ENCODE measurements around the gene ALG8.
A peak's percentile ranks its signal among the peaks of the same experiment; 100 is the strongest.

The ALG8 gene

DNA sequence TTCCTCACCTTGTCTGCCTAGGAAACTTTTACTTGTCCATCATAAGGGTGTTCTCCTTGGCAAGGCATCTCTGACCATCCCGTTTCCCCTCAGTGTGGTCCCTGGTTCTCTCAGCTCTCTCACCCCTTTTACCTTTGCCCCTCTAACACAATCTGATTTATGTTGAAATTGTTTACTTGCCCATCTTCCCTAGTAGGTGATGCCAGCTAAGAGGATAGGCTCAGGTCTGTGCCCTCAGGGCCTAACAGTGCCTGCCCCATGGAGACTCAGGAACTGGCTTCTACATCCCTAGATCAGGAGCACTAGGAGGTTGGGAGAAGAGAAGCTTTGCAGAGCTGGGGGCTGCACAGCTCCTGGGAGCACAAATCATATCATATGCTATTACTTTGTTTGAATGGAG, 21.1 kb upstream of the ALG8 start:
- Histone ChIP-seq H3K27me3 (replicated peaks; ENCODE audit: control insufficient read depth, insufficient read depth, low read length, poor library complexity, severe bottlenecking) (no peaks in the 10 kb centered on the region), H3K4me3 (ENCODE audit: insufficient read depth, low read depth, low read length, poor library complexity, severe bottlenecking) (no peak overlapping the region), H3K9me3 (ENCODE audit: control insufficient read depth, low read length) (no peaks in the 10 kb centered on the region), H3K27ac (ENCODE audit: insufficient read depth, low read length, poor library complexity, severe bottlenecking) (no peak overlapping the region), H3K36me3 (ENCODE audit: control insufficient read depth, insufficient read depth, low read length) (no peaks in the 10 kb centered on the region), H3K4me1 (ENCODE audit: control insufficient read depth, insufficient read depth, low read length, poor library complexity, severe bottlenecking) (no peaks in the 10 kb centered on the region)
- DNase-seq, result no peak

DNA sequence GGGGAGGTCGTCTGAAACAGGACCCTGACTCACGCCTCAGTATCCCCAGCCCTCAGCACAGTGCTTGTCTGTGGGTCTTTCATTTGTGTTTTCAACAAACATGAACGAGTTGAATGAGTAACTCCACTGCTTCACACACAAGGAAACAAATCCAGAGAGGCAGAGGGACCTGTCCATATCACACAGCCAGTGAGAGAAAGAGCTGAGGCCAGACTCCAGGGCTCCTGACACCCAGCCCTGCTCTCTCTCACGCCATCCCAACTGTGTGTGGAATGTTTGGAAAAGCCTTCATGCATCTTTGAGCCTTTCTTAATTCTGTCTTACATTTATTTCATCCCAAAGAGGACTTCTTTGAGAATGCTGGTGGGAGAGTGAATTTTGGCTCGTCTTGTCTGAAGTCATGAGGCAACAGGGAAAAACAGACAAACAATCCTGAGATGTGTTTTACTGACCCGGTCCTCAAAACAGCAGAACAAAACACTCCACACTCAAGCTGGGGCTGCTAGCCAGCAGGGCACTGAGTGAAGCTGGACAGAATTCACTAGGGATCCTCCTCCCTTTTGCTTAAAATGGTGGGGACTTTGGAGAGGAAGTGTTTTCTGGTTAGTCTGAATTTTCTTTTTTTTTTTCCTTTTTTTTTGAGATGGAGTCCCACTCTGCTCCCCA, 19.7 kb upstream of the ALG8 start:
- Histone ChIP-seq H3K27me3 (replicated peaks; ENCODE audit: control insufficient read depth, insufficient read depth, low read length, poor library complexity, severe bottlenecking) (no peaks in the 10 kb centered on the region), H3K4me1 (ENCODE audit: control insufficient read depth, insufficient read depth, low read length, poor library complexity, severe bottlenecking) (no peaks in the 10 kb centered on the region), H3K4me3 (ENCODE audit: insufficient read depth, low read depth, low read length, poor library complexity, severe bottlenecking) (no peak overlapping the region), H3K9me3 (ENCODE audit: control insufficient read depth, low read length) (no peaks in the 10 kb centered on the region), H3K27ac (ENCODE audit: insufficient read depth, low read length, poor library complexity, severe bottlenecking) (no peak overlapping the region), H3K36me3 (ENCODE audit: control insufficient read depth, insufficient read depth, low read length) (no peaks in the 10 kb centered on the region)
- no peak for DNase-seq

DNA sequence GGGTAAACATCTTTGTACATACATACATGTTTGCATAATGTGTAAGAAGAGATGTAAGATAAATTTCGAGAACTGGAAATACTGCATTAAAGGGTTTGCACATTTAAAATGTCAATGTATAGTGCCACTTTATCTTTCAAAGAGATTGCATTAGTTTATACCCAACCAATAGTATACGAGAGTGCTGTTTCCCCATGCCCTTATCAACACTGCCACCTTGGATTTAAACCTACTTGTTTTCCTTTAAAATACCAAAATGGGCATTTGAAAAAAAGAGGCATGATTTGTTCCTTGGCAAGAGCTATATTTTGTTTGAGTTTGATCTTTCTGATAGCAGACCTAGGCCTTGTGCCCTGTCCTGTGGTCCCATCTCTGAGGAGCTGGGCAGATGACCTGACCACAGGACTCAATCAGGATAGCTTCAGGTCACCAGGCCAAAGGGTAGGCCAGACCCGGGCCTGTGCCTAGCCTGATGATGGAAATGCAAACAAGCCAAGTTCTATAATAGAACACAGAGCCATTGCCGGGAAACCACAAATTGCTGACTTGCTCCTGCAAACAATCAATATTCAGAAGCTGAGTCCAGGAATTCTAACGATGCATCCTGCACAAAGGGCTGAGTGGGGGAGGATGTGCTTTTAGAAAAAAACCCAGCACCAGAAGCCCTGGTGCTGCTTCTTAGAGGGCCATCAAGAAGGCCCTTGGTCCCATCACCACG, 16.9 kb upstream of the ALG8 start:
- no peak overlapping the region for H3K4me3 ChIP-seq (ENCODE audit: insufficient read depth, low read depth, low read length, poor library complexity, severe bottlenecking)
- H3K9me3 ChIP-seq (ENCODE audit: control insufficient read depth, low read length), result no peaks in the 10 kb centered on the region
- H3K27me3 ChIP-seq (replicated peaks; ENCODE audit: control insufficient read depth, insufficient read depth, low read length, poor library complexity, severe bottlenecking), result no peaks in the 10 kb centered on the region
- no peaks in the 10 kb centered on the region for H3K36me3 ChIP-seq (ENCODE audit: control insufficient read depth, insufficient read depth, low read length)
- no peak for DNase-seq
- H3K27ac ChIP-seq (ENCODE audit: insufficient read depth, low read length, poor library complexity, severe bottlenecking), result no peak overlapping the region
- H3K4me1 ChIP-seq (ENCODE audit: control insufficient read depth, insufficient read depth, low read length, poor library complexity, severe bottlenecking), result no peaks in the 10 kb centered on the region

DNA sequence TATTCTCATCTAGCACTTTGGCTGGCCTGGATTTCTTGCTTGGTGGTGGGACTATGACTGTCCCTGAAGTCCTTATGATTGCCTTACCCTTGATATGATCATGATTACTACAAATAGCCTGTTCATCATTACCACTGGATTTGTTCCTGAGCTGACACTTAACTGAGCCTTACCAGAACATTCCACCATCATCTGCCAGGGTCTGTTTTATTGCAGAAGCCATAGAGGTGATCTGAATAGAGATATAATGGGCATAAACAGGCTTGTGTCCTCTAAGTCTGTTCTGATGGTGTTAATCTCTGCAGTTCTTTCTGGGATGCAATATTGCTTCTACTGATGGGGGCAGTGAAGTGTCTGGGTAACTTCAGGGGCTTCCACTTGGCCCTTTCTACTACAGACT, 12.4 kb upstream of the ALG8 start:
- no peaks in the 10 kb centered on the region for H3K36me3 ChIP-seq (ENCODE audit: control insufficient read depth, insufficient read depth, low read length)
- no peaks in the 10 kb centered on the region for H3K27me3 ChIP-seq (replicated peaks; ENCODE audit: control insufficient read depth, insufficient read depth, low read length, poor library complexity, severe bottlenecking)
- no peak overlapping the region for H3K27ac ChIP-seq (ENCODE audit: insufficient read depth, low read length, poor library complexity, severe bottlenecking)

DNA sequence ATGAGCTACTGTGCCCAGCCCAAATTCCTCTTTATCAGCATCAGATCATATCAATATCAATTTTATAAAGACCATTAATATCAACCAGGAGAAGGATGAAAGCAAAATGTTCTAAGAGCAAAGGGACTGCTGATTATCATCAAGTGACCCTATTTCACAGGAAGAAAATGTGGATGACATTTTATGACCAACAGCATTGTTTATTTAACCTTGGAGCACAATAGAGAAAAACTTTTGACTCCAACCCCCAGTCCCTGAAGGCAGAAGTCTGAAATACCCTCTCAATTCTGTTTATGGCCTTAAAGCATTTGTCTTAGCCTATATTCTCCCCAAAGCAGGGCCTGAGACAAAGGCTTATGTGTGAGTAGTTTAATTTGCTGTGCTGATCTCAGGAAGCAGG, 11.3 kb upstream of the ALG8 start:
- no peak overlapping the region for H3K27ac ChIP-seq (ENCODE audit: insufficient read depth, low read length, poor library complexity, severe bottlenecking)
- H3K9me3 ChIP-seq (ENCODE audit: control insufficient read depth, low read length), result no peaks in the 10 kb centered on the region
- H3K4me1 ChIP-seq (ENCODE audit: control insufficient read depth, insufficient read depth, low read length, poor library complexity, severe bottlenecking), result no peaks in the 10 kb centered on the region
- H3K27me3 ChIP-seq (replicated peaks; ENCODE audit: control insufficient read depth, insufficient read depth, low read length, poor library complexity, severe bottlenecking), result no peaks in the 10 kb centered on the region
- H3K4me3 ChIP-seq (ENCODE audit: insufficient read depth, low read depth, low read length, poor library complexity, severe bottlenecking), result no peak overlapping the region
- H3K36me3 ChIP-seq (ENCODE audit: control insufficient read depth, insufficient read depth, low read length), result no peaks in the 10 kb centered on the region
- no peak for DNase-seq

More for the DNA sequence above, 12.4 kb upstream of the ALG8 start:
- Histone ChIP-seq H3K4me1 (ENCODE audit: control insufficient read depth, insufficient read depth, low read length, poor library complexity, severe bottlenecking) (no peaks in the 10 kb centered on the region), H3K4me3 (ENCODE audit: insufficient read depth, low read depth, low read length, poor library complexity, severe bottlenecking) (no peak overlapping the region), H3K9me3 (ENCODE audit: control insufficient read depth, low read length) (no peaks in the 10 kb centered on the region)
- no peak for DNase-seq

DNA sequence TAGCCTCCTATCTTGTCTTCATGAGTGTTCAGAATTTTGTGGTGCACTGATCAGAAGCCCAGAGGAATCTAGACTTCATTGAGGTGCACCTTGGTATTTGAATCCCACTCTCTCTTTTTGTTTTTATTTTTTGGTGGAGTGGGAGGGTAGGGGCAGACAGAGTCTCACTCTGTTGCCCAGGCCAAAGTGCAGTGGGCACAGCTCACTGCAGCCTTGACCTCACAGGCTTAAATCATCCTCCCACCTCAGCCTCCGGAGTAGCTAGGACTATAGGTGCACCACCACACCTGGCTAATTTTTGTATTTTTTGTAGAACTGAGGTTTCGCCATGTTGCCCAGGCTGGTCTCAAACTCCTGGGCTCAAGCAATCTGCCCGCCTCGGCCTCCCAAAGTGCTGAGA, 10.9 kb upstream of the ALG8 start:
- no peaks in the 10 kb centered on the region for H3K27me3 ChIP-seq (replicated peaks; ENCODE audit: control insufficient read depth, insufficient read depth, low read length, poor library complexity, severe bottlenecking)
- no peaks in the 10 kb centered on the region for H3K4me1 ChIP-seq (ENCODE audit: control insufficient read depth, insufficient read depth, low read length, poor library complexity, severe bottlenecking)
- no peak overlapping the region for H3K27ac ChIP-seq (ENCODE audit: insufficient read depth, low read length, poor library complexity, severe bottlenecking)
- DNase-seq, result no peak
- no peak overlapping the region for H3K4me3 ChIP-seq (ENCODE audit: insufficient read depth, low read depth, low read length, poor library complexity, severe bottlenecking)
- no peaks in the 10 kb centered on the region for H3K9me3 ChIP-seq (ENCODE audit: control insufficient read depth, low read length)
- H3K36me3 ChIP-seq (ENCODE audit: control insufficient read depth, insufficient read depth, low read length), result no peaks in the 10 kb centered on the region

DNA sequence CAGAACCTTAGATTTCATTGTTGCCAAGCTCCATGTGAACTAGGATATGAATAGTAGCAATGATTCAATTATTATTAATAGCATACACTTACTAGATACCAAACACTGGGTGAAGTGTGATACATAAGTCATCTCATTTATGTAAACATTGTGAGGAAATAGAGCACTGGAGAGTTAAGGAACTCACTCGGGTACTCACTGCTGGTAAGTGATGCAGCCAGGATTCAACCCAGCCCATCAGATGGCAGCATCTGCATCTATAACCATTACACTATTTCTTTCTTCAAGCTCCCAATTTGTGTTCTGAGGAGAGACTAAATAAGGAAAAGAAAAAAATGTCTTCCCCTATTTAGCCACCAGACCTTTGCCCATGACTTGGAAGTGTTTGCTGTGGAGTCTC, 10.2 kb upstream of the ALG8 start:
- H3K4me3 ChIP-seq (ENCODE audit: insufficient read depth, low read depth, low read length, poor library complexity, severe bottlenecking), result no peak overlapping the region
- H3K4me1 ChIP-seq (ENCODE audit: control insufficient read depth, insufficient read depth, low read length, poor library complexity, severe bottlenecking), result no peaks in the 10 kb centered on the region
- no peaks in the 10 kb centered on the region for H3K9me3 ChIP-seq (ENCODE audit: control insufficient read depth, low read length)
- H3K27me3 ChIP-seq (replicated peaks; ENCODE audit: control insufficient read depth, insufficient read depth, low read length, poor library complexity, severe bottlenecking), result no peaks in the 10 kb centered on the region
- no peak for DNase-seq
- H3K36me3 ChIP-seq (ENCODE audit: control insufficient read depth, insufficient read depth, low read length), result no peaks in the 10 kb centered on the region
- no peak overlapping the region for H3K27ac ChIP-seq (ENCODE audit: insufficient read depth, low read length, poor library complexity, severe bottlenecking)

DNA sequence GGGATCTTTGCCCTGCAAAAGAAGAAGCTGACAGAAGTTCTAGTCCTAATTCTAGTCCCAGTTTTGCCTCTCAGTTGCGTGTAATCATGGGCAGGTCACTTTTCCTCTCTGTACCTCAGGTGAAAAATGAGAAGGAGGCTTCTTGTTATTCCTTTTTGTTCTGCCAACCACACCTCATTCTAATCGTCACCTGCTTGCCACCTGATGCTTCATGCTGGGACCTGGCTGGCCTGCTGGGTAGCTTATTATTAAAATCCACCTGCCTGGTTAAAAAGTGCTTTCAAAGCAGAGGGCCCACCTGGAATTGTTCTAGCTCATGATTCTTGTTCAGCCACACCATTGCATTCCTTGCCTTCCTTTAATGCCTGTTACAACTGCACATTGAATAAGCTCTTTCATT, 8.4 kb upstream of the ALG8 start:
- H3K27me3 ChIP-seq (replicated peaks; ENCODE audit: control insufficient read depth, insufficient read depth, low read length, poor library complexity, severe bottlenecking), result no peaks in the 10 kb centered on the region
- DNase-seq, result no peak
- H3K27ac ChIP-seq (ENCODE audit: insufficient read depth, low read length, poor library complexity, severe bottlenecking), result no peak overlapping the region
- no peaks in the 10 kb centered on the region for H3K9me3 ChIP-seq (ENCODE audit: control insufficient read depth, low read length)
- no peaks in the 10 kb centered on the region for H3K4me1 ChIP-seq (ENCODE audit: control insufficient read depth, insufficient read depth, low read length, poor library complexity, severe bottlenecking)
- H3K36me3 ChIP-seq (ENCODE audit: control insufficient read depth, insufficient read depth, low read length), result no peaks in the 10 kb centered on the region
- no peak overlapping the region for H3K4me3 ChIP-seq (ENCODE audit: insufficient read depth, low read depth, low read length, poor library complexity, severe bottlenecking)

DNA sequence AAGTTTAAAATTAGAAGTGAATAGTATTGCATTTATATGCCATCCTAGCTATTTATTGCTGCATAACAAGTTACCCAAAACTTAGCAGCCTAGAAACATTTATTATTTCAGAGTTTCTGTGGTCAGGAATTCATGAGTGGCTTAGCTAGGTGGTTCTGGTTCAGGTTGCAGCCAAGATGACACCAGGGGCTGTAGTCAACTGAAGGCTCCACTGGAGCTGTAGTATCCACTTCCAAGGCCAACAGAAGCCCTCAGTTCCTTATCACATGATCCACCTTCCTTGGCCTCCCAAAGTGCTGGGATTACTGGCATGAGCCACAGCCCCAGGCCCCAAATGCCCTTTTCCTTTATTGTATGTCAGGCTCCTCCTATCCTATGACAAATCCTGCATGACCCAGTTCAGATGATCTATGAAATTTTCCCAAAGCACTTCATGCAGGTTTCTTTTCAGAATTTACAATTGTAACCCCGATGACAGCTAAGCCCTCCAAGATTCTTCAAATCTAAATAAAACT, 6.1 kb upstream of the ALG8 start:
- DNase-seq, result no peak
- Histone ChIP-seq H3K4me3 (ENCODE audit: insufficient read depth, low read depth, low read length, poor library complexity, severe bottlenecking) (no peak overlapping the region), H3K36me3 (ENCODE audit: control insufficient read depth, insufficient read depth, low read length) (no peaks in the 10 kb centered on the region), H3K27ac (ENCODE audit: insufficient read depth, low read length, poor library complexity, severe bottlenecking) (no peak overlapping the region), H3K4me1 (ENCODE audit: control insufficient read depth, insufficient read depth, low read length, poor library complexity, severe bottlenecking) (no peaks in the 10 kb centered on the region), H3K27me3 (replicated peaks; ENCODE audit: control insufficient read depth, insufficient read depth, low read length, poor library complexity, severe bottlenecking) (no peaks in the 10 kb centered on the region), H3K9me3 (ENCODE audit: control insufficient read depth, low read length) (no peaks in the 10 kb centered on the region)

DNA sequence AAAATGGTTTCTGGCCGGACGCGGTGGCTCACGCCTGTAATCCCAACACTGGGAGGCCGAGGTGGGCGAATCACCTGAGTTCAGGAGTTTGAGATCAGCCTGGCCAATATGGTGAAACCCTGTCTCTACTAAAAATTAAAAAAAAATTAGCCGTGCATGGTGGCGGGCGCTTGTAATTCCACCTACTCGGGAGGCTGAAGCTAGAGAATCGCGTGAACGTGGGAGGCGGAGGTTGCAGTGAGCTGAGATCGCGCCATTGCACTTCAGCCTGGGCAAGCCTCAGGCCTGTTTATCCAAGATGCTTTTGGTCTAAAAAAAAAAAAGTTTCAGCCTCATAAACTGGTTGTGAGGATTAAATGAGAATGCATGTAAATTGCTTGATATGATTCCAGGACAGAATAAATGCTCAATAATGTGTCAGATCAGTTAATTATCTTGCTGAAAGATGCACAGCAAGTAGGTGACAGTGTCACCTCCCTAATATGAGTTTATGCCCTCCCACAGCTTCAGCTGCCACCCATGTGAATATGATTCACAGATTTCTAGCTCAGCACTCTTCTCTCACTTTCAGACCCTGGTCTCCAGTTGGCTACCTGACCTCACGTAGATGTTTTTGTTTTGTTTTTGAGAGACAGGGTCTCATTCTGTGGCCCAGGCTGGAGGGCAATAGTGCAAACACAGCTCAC, 1.1 kb upstream of the ALG8 start:
- Histone ChIP-seq H3K27me3 (replicated peaks; ENCODE audit: control insufficient read depth, insufficient read depth, low read length, poor library complexity, severe bottlenecking) (no peaks in the 10 kb centered on the region), H3K36me3 (ENCODE audit: control insufficient read depth, insufficient read depth, low read length) (no peaks in the 10 kb centered on the region), H3K4me1 (ENCODE audit: control insufficient read depth, insufficient read depth, low read length, poor library complexity, severe bottlenecking) (no peaks in the 10 kb centered on the region), H3K27ac (ENCODE audit: insufficient read depth, low read length, poor library complexity, severe bottlenecking) (no peak overlapping the region), H3K4me3 (ENCODE audit: insufficient read depth, low read depth, low read length, poor library complexity, severe bottlenecking) (peak overlapping the region; percentile 9), H3K9me3 (ENCODE audit: control insufficient read depth, low read length) (no peaks in the 10 kb centered on the region)
- no peak for DNase-seq

Data from effector memory CD4-positive, alpha-beta T cell (primary cell).